Endothelial cell (in vitro differentiated cells): Measurements from ENCODE around the gene DMD. TPM values are rescaled to one million over a fixed set of nuclear protein-coding genes. Genes with fewer than 3 reads are reported as not detected.

ENCODE experiments used
- DNase-seq: peaks from one replicate; pipeline ENCODE4 v3.0.0; 2021; ENCODE audit warnings: low spot score
- H3K27ac Mint-ChIP-seq: one replicate; pipeline ENCODE4 v1.8.0; 2021; ENCODE audit warnings: mixed read lengths, inconsistent platforms; ENCODE audit not compliant: unreplicated experiment
- H3K27me3 Mint-ChIP-seq: one replicate; pipeline ENCODE4 v1.8.0; 2021; ENCODE audit warnings: mild to moderate bottlenecking, moderate library complexity, mixed read lengths, inconsistent platforms; ENCODE audit not compliant: unreplicated experiment
- H3K36me3 Mint-ChIP-seq: one replicate; pipeline ENCODE4 v1.8.0; 2021; ENCODE audit warnings: mild to moderate bottlenecking, low read depth, mixed read lengths, inconsistent platforms; ENCODE audit not compliant: unreplicated experiment
- H3K4me1 Mint-ChIP-seq: one replicate; pipeline ENCODE4 v1.8.0; 2021; ENCODE audit warnings: mild to moderate bottlenecking, mixed read lengths, inconsistent platforms; ENCODE audit not compliant: unreplicated experiment
- H3K4me3 Mint-ChIP-seq: one replicate; pipeline ENCODE4 v1.8.0; 2021; ENCODE audit warnings: mild to moderate bottlenecking, mixed read lengths, inconsistent platforms; ENCODE audit not compliant: unreplicated experiment
- H3K9me3 Mint-ChIP-seq: one replicate; pipeline ENCODE4 v1.8.0; 2021; ENCODE audit warnings: mixed read lengths, inconsistent platforms; ENCODE audit not compliant: unreplicated experiment
- total RNA-seq: library from RNA; stranded (reverse); fragmentation: NEBNext Ultra II Directional; extraction: Animal tissue kit (Norgen Biotek cat#: 25700); gene quantifications from one replicate; pipeline ENCODE4 v1.2.1, GENCODE V29; 2021; ENCODE audit not compliant: unreplicated experiment
- TF ChIP-seq, protein P1 (sequence below): fragments of 200-600 bp; sonication (generic); IDR thresholded peaks from one replicate; pipeline ENCODE4 v1.5.0; 2021; ENCODE audit warnings: antibody characterized with exemption; ENCODE audit not compliant: unreplicated experiment

Gene DMD
- total RNA-seq, 1 donor from 2014 or later = 5.5 TPM

DNA sequence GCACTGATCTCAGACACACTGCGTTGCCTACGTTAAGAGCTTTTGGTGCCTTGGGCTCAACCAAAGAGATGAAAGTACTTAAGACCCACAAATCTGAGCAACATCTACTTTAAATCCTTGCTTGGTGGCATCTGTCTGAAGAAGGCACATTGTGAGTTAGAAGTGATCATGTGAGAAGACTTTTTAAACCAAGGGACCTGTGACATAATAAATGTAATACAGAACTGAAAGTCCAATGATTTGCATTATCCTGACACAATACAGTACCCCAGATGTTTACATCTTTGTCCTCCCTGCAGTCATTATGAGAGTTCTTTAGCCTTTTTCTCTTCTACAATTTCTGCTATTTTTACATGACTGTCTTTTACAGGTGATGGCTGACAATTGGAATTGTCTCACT is 2042.8 kb downstream of the DMD start:
- H3K27me3 Mint-ChIP-seq = no peaks in the 10 kb centered on the region
- TF ChIP-seq, protein P1, sequence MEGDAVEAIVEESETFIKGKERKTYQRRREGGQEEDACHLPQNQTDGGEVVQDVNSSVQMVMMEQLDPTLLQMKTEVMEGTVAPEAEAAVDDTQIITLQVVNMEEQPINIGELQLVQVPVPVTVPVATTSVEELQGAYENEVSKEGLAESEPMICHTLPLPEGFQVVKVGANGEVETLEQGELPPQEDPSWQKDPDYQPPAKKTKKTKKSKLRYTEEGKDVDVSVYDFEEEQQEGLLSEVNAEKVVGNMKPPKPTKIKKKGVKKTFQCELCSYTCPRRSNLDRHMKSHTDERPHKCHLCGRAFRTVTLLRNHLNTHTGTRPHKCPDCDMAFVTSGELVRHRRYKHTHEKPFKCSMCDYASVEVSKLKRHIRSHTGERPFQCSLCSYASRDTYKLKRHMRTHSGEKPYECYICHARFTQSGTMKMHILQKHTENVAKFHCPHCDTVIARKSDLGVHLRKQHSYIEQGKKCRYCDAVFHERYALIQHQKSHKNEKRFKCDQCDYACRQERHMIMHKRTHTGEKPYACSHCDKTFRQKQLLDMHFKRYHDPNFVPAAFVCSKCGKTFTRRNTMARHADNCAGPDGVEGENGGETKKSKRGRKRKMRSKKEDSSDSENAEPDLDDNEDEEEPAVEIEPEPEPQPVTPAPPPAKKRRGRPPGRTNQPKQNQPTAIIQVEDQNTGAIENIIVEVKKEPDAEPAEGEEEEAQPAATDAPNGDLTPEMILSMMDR = no peak
- no peaks in the 10 kb centered on the region for H3K9me3 Mint-ChIP-seq
- no peak for DNase-seq
- peaks cover 2% of the 10 kb centered on the region for H3K4me1 Mint-ChIP-seq
- peaks cover 7% of the 10 kb centered on the region for H3K36me3 Mint-ChIP-seq
- no peak overlapping the region for H3K4me3 Mint-ChIP-seq
- H3K27ac Mint-ChIP-seq = no peak overlapping the region

DNA sequence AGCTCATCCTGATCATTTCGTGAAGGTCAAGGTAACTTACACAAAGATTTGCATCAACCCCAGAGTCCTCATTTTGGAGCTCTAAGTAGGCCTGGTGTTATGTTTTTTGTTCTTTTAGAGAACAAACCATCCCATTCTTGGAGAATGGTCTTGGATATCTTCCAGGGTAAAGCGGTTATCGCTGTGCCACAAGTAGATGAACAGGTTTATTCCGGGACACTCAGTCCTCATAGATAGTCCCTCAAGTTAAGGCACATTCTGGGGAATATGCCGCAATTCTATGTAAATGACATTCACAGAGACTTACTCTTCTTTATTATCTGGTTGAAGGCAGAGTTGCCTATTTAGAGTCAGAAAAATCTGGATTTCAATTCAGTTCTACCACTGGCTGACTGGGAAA is 2044.5 kb downstream of the DMD start:
- H3K9me3 Mint-ChIP-seq = no peaks in the 10 kb centered on the region

GRCh38 chrX:31166416-31166815 is 2044.9 kb downstream of the DMD start:
- no peak for DNase-seq
- TF ChIP-seq, protein P1 = no peak
- Mint-ChIP-seq H3K4me1 (peaks cover 2% of the 10 kb centered on the region), H3K4me3 (no peak overlapping the region), H3K36me3 (peaks cover 12% of the 10 kb centered on the region), H3K9me3 (no peaks in the 10 kb centered on the region), H3K27me3 (no peaks in the 10 kb centered on the region), H3K27ac (no peak overlapping the region)

More for the DNA sequence above, 2044.5 kb downstream of the DMD start:
- Mint-ChIP-seq H3K27ac (no peak overlapping the region), H3K4me1 (peaks cover 2% of the 10 kb centered on the region), H3K36me3 (peaks cover 12% of the 10 kb centered on the region), H3K27me3 (no peaks in the 10 kb centered on the region), H3K4me3 (no peak overlapping the region)
- TF ChIP-seq, protein P1 = no peak
- no peak for DNase-seq

DNA sequence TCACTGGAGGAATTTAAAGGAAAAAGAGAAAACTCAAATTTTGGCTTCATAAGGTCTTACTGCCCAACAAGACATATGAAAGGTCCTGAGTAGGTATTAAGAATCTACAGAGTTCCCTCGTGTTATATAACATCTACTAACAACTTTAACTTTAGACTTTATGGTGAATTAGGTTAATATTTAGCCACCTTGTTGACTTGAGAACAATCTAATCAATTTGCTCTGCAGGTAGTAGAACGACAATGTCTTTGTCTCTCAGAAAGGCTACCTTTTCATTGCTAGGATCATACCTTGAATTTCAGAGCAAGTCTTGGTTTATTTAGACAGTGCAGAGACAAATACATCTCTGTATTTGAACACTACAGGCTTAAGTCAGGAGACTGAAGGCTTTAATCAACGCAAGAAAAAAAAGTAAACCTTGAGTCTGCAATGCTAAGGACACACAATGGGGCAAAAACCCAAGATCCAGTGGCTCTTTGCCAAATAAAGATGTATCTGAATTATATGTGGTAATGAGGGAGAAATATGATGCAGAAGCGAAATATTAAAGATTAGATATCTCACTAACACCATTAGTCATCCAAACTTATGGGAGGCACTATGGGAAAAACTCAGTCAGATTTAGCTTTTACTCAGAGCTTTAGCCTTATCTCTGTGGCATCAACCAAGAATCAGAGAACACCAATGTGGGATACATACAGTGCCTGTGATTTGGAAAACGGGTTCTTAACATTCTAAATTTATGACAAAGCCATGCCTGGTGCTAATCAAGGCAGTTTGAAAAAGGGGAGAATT is 2045.9 kb downstream of the DMD start:
- TF ChIP-seq, protein P1 = no peak
- H3K36me3 Mint-ChIP-seq = peaks cover 12% of the 10 kb centered on the region
- no peaks in the 10 kb centered on the region for H3K9me3 Mint-ChIP-seq
- H3K27ac Mint-ChIP-seq = no peak overlapping the region
- DNase-seq = no peak
- peaks cover 2% of the 10 kb centered on the region for H3K4me1 Mint-ChIP-seq
- no peak overlapping the region for H3K4me3 Mint-ChIP-seq
- H3K27me3 Mint-ChIP-seq = no peaks in the 10 kb centered on the region

- TF ChIP-seq, protein P1 = no peak
- H3K9me3 Mint-ChIP-seq = no peaks in the 10 kb centered on the region
- no peaks in the 10 kb centered on the region for H3K27me3 Mint-ChIP-seq
- no peaks in the 10 kb centered on the region for H3K4me1 Mint-ChIP-seq
- H3K36me3 Mint-ChIP-seq = no peaks in the 10 kb centered on the region
- no peak for DNase-seq
- no peak overlapping the region for H3K27ac Mint-ChIP-seq
- no peak overlapping the region for H3K4me3 Mint-ChIP-seq
Observed at GRCh38 chrX:31154946-31155345, 2056.4 kb downstream of the DMD start.
